HCT116 (cell line): ENCODE measurements around the gene CALCOCO1.

Experiments
- CTCF ChIP-seq, 3 experiments: fragments of 200-600 bp in 1 of 3; sonication (generic) in 1 of 3; IDR thresholded peaks in 2 of 3; conservative IDR thresholded peaks in 1 of 3; 2 replicates each; pipeline ENCODE4 v1.5.1; 2012 to 2017; ENCODE audit warnings: low read depth in 2 of 3, low read length in 2 of 3, antibody characterized with exemption in 1 of 3, borderline replicate concordance in 1 of 3, control low read depth in 1 of 3, mild to moderate bottlenecking in 1 of 3, mixed read lengths in 1 of 3, mixed run types in 1 of 3, moderate library complexity in 1 of 3; ENCODE audit not compliant: insufficient read depth in 1 of 3
- POLR2AphosphoS5 ChIP-seq: IDR thresholded peaks from 2 replicates; pipeline ENCODE4 v1.6.1; 2011; ENCODE audit warnings: mild to moderate bottlenecking, low read depth, low read length, moderate library complexity

GRCh38 chr12:53768976-53769375, 41.7 kb upstream of the CALCOCO1 start:
- TF ChIP-seq CTCF (IDR thresholded peaks at IDR 0.05 in 2 of 3, conservative IDR thresholded peaks at IDR 0.05 in 1 of 3; ENCODE audit: borderline replicate concordance in 1 of 3, insufficient read depth in 1 of 3, low read depth in 2 of 3, low read length in 2 of 3) (no peak), POLR2AphosphoS5 (no peak)
